ENCODE data around the gene IL16.

GRCh38 chr15:81151389-81151788 is 45.3 kb upstream of the IL16 start:
- no peak for TF ChIP-seq POLR2AphosphoS5 (IDR thresholded peaks at IDR 0.05; ENCODE audit: low read depth, low read length)
- no peak for TF ChIP-seq TAF1 (IDR thresholded peaks at IDR 0.05; ENCODE audit: borderline replicate concordance, insufficient read depth, low read length)
- no peak for TF ChIP-seq SIN3A (IDR thresholded peaks at IDR 0.05; ENCODE audit: borderline replicate concordance, insufficient read depth, low read length)
